GM12878 (cell line): ENCODE measurements around the gene ATAD5. TPM values are rescaled to one million over a fixed set of nuclear protein-coding genes. Genes with fewer than 3 reads are reported as not detected.

Experiments used
- ATAC-seq: fragments of 200-7000 bp; cut with Tn5 transposase; 3 replicates; pipeline ENCODE4 v1.9.1; 2020; ENCODE audit warnings: mild to moderate bottlenecking, moderate library complexity
- BruUV-seq: library from RNA; stranded (reverse); fragments of 400-500 nt; replicated peaks from 2 replicates; lab custom pipeline; 2021; lab: Mats Ljungman, UMichigan
- CTCF ChIA-PET: fragments of 300-600 bp; sonication (Branson Sonifier 250); formaldehyde crosslinking; extraction: SDS; loops from one replicate; lab custom pipeline; 2021; ENCODE audit warnings: inconsistent platforms; lab: Yijun Ruan, JAX
- POLR2A ChIA-PET: fragments of 350-600 bp; formaldehyde crosslinking; extraction: SDS; loops from one replicate; lab custom pipeline; 2021; ENCODE audit warnings: inconsistent platforms; lab: Charles Lee
- RAD21 ChIA-PET: fragments of 300-600 bp; sonication (Branson Sonifier 250); formaldehyde crosslinking; loops from one replicate; lab custom pipeline; 2023; ENCODE audit warnings: antibody characterized with exemption; ENCODE audit not compliant: unreplicated experiment; lab: Charles Lee
- SMC1A ChIA-PET: fragments of 300-600 bp; sonication (Branson Sonifier 250); formaldehyde crosslinking; loops from one replicate; lab custom pipeline; 2023; ENCODE audit not compliant: unreplicated experiment, uncharacterized antibody; lab: Charles Lee
- DNase-seq: peaks from one replicate; pipeline ENCODE4 v3.0.0-alpha.2; 2011; ENCODE audit warnings: low read depth, low spot score
- FAIRE-seq: peaks from 3 replicates; lab custom pipeline; 2011; peaks lifted over from hg19 to GRCh38; lab: Jason Lieb, UNC
- H2AFZ ChIP-seq: 2 replicates; pipeline ENCODE4 v1.6.0; 2011; ENCODE audit warnings: low read depth, low read length, control low read depth; ENCODE audit not compliant: control insufficient read depth
- H3K27ac ChIP-seq: 2 replicates; pipeline ENCODE4 v1.5.1; 2011; ENCODE audit warnings: control low read depth; ENCODE audit not compliant: control insufficient read depth, insufficient read depth
- H3K27me3 ChIP-seq, 2 experiments: replicated peaks in 1 of 2; 2 replicates each; pipeline versions ENCODE4 v1.6.0 to v1.6.1; 2011; ENCODE audit warnings: low read length in 1 of 2; ENCODE audit not compliant: control insufficient read depth in 2 of 2, insufficient read depth in 2 of 2
- H3K36me3 ChIP-seq, 2 experiments: 2 replicates each; pipeline ENCODE4 v1.5.1; 2011; ENCODE audit warnings: low read length in 1 of 2; ENCODE audit not compliant: control insufficient read depth in 2 of 2, insufficient read depth in 2 of 2
- H3K4me1 ChIP-seq: 2 replicates; pipeline ENCODE4 v1.6.1; 2011; ENCODE audit warnings: mild to moderate bottlenecking, low read length, moderate library complexity, mixed read lengths; ENCODE audit not compliant: control insufficient read depth, insufficient read depth
- H3K4me2 ChIP-seq: 2 replicates; pipeline ENCODE4 v1.6.0; 2011; ENCODE audit warnings: control low read depth; ENCODE audit not compliant: control insufficient read depth, insufficient read depth
- H3K4me3 ChIP-seq: fragments of 200-600 bp; sonication (generic); 2 replicates; pipeline ENCODE4 v1.5.1; 2016
- H3K79me2 ChIP-seq: 2 replicates; pipeline ENCODE4 v1.6.0; 2011; ENCODE audit warnings: low read length; ENCODE audit not compliant: control insufficient read depth, insufficient read depth
- H3K9ac ChIP-seq: 2 replicates; pipeline ENCODE4 v1.8.0; 2011; ENCODE audit warnings: low read length, control low read depth, mixed read lengths; ENCODE audit not compliant: control insufficient read depth, insufficient read depth
- H3K9me3 ChIP-seq: replicated peaks from 3 replicates; pipeline ENCODE4 v1.5.1; 2011; ENCODE audit warnings: mild to moderate bottlenecking, low read length; ENCODE audit not compliant: control insufficient read depth, insufficient read depth
- H4K20me1 ChIP-seq: 2 replicates; pipeline ENCODE4 v1.6.0; 2011; ENCODE audit not compliant: control insufficient read depth, insufficient read depth
- E2F4 ChIP-seq: IDR thresholded peaks from 2 replicates; pipeline ENCODE4 v1.6.1; 2012; ENCODE audit warnings: low read depth, low read length, improper control_type of control experiment
- MXI1 ChIP-seq: fragments of 150-350 bp; IDR thresholded peaks from 2 replicates; pipeline ENCODE4 v1.6.1; 2011; ENCODE audit warnings: low read depth, mild to moderate bottlenecking, inconsistent platforms, low read length, improper control_type of control experiment
- USF2 ChIP-seq: IDR thresholded peaks from 2 replicates; pipeline ENCODE4 v1.6.1; 2011; ENCODE audit warnings: low read depth, low read length, improper control_type of control experiment, borderline replicate concordance
- YBX1 ChIP-seq: fragments of 450-650 bp; IDR thresholded peaks from 2 replicates; pipeline ENCODE4 v1.6.1; 2016; ENCODE audit warnings: antibody characterized with exemption
- ZNF687 ChIP-seq: fragments of 450-650 bp; IDR thresholded peaks from 2 replicates; pipeline ENCODE4 v1.6.1; 2017; ENCODE audit warnings: mild to moderate bottlenecking, moderate library complexity
- WGBS: methylation state at CpG from one replicate; pipeline ENCODE4 v1.1.6; 2016; ENCODE audit warnings: low lambda C conversion rate; ENCODE audit not compliant: insufficient replicate concordance, insufficient coverage; ENCODE audit errors: missing lambda C conversion rate; 5-methylcytosine and 5-hydroxymethylcytosine counted together
- in situ Hi-C: fragments of 300-500 bp; cut with MboI; formaldehyde crosslinking; loops from 9 replicates; pipeline ENCODE4 v1.14.3; 2018; ENCODE audit warnings: mixed read lengths
- intact Hi-C: fragments of 100-400 bp; cut with micrococcal nuclease; formaldehyde crosslinking; loops from one replicate; pipeline ENCODE4 v1.14.2; 2022; ENCODE audit not compliant: unreplicated experiment
- polyA plus RNA-seq, 11 experiments: library from polyadenylated mRNA; depleted of rRNA in 4 of 11; unstranded in 6 of 11; stranded (reverse) in 5 of 11; fragments of >200 nt; fragmentation: Nextera tagmentation in 4 of 11; fragmentation: Illumina TruSeq in 1 of 11; extraction: Ambion mirVana in 4 of 11; extraction: Trizol in 1 of 11; gene quantifications; 1 replicate in 1 of 11; 2 replicates in 10 of 11; pipeline versions ENCODE4 v1.2.1 to v1.2.3, GENCODE V29; 2011 to 2016; ENCODE audit warnings: inconsistent platforms in 2 of 11, missing spikeins in 2 of 11, low read depth in 1 of 11
- total RNA-seq, 4 experiments: library from RNA; depleted of rRNA in 3 of 4; stranded (reverse); fragments of >200 nt in 3 of 4; fragmentation: Illumina TruSeq in 1 of 4; extraction: Trizol in 1 of 4; gene quantifications; 2 replicates each; pipeline versions ENCODE4 v1.2.1 to v1.2.3, GENCODE V29; 2013 to 2021
- TF ChIP-seq, protein P1 (sequence below): fragments of 450-650 bp; IDR thresholded peaks from 2 replicates; pipeline ENCODE4 v1.6.1; 2017; ENCODE audit warnings: mild to moderate bottlenecking, low read depth, inconsistent platforms; ENCODE audit not compliant: poor library complexity, severe bottlenecking

The ATAD5 gene
- total and polyA plus RNA-seq, 10 of the 15 experiments (the other 5 are each of a cell fraction or from before 2014, with no cell fraction given): 3.8 to 19.7 (median 13.2) TPM

- no peak for TF ChIP-seq E2F4
- TF ChIP-seq, protein P1, sequence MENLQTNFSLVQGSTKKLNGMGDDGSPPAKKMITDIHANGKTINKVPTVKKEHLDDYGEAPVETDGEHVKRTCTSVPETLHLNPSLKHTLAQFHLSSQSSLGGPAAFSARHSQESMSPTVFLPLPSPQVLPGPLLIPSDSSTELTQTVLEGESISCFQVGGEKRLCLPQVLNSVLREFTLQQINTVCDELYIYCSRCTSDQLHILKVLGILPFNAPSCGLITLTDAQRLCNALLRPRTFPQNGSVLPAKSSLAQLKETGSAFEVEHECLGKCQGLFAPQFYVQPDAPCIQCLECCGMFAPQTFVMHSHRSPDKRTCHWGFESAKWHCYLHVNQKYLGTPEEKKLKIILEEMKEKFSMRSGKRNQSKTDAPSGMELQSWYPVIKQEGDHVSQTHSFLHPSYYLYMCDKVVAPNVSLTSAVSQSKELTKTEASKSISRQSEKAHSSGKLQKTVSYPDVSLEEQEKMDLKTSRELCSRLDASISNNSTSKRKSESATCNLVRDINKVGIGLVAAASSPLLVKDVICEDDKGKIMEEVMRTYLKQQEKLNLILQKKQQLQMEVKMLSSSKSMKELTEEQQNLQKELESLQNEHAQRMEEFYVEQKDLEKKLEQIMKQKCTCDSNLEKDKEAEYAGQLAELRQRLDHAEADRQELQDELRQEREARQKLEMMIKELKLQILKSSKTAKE: no peak
- TF ChIP-seq, all 136 proteins: peak for 0
These were observed 6.5 kb downstream of the ATAD5 start (continued) for GRCh38 chr17:30838202-30838807.

GRCh38 chr17:30840771-30841170 is 9.0 kb downstream of the ATAD5 start:
- Histone ChIP-seq H3K36me3 (peaks cover 6 to 8% of the 10 kb centered on the region in 2 experiments), H3K9me3 (no peaks in the 10 kb centered on the region), H3K4me3 (no peak overlapping the region), H3K27ac (no peak overlapping the region), H3K4me1 (no peaks in the 10 kb centered on the region), H4K20me1 (no peaks in the 10 kb centered on the region), H3K9ac (no peak overlapping the region), H2AFZ (no peak overlapping the region), H3K4me2 (no peak overlapping the region), H3K27me3 (no peaks in the 10 kb centered on the region), H3K79me2 (peaks cover 2% of the 10 kb centered on the region)
- WGBS: 96% methylated on average over 7 of the region's 7 CpGs
- POLR2A ChIA-PET: interaction anchor here (1.5 kb wide), 1 partner anchor 14 kb away, joined by 3 read pairs; no protein-coding TSS in a partner anchor
- BruUV-seq: no TSS peak
- SMC1A ChIA-PET: interaction anchor here (0.9 kb wide), 1 partner anchor 18 kb away, joined by 5 read pairs; no protein-coding TSS in a partner anchor
- intact Hi-C loops (no loop called here), in situ Hi-C loops (no loop called here)
- no peak for DNase-seq
- FAIRE-seq: no peak
- CTCF ChIA-PET: interaction anchor here (1.0 kb wide), 1 partner anchor 9 kb away, joined by 4 read pairs; the partner anchor contains the start of gene ATAD5
- no peak for ATAC-seq
- RAD21 ChIA-PET: no interaction called here
- no peak for TF ChIP-seq YBX1
- TF ChIP-seq MXI1: no peak
- TF ChIP-seq ZNF687: no peak
- TF ChIP-seq USF2: no peak
